ENCODE results near the gene CRACR2A.

Gene CRACR2A

GRCh38 chr12:3600039-3600720 lies 152.7 kb downstream of the CRACR2A start:
- H3K4me3 ChIP-seq (replicated peaks; ENCODE audit: insufficient read depth, low read length) = no peak overlapping the region
- DNase-seq (ENCODE audit: low read depth in 1 of 2, low spot score in 1 of 2) = no peak
- H3K27me3 ChIP-seq (ENCODE audit: insufficient read depth, poor library complexity, severe bottlenecking) = peaks cover 8% of the 10 kb centered on the region
- TF ChIP-seq SPI1 (IDR thresholded peaks at IDR 0.05; ENCODE audit: borderline replicate concordance, low read depth) (no peak), POLR2AphosphoS5 (IDR thresholded peaks at IDR 0.05; ENCODE audit: low read depth) (no peak), CTCF (IDR thresholded peaks at IDR 0.05; ENCODE audit: insufficient read depth, low read length) (no peak), REST (IDR thresholded peaks at IDR 0.05; ENCODE audit: insufficient replicate concordance, low read depth) (no peak), GABPA (IDR thresholded peaks at IDR 0.05; ENCODE audit: low read depth) (no peak)
- no peak overlapping the region for H3K27ac ChIP-seq (replicated peaks)

GRCh38 chr12:3598896-3599860 lies 153.7 kb downstream of the CRACR2A start:
- no peak for DNase-seq (ENCODE audit: low read depth in 1 of 2, low spot score in 1 of 2)
- Histone ChIP-seq H3K27me3 (ENCODE audit: insufficient read depth, poor library complexity, severe bottlenecking) (peaks cover 5% of the 10 kb centered on the region), H3K27ac (replicated peaks) (no peak overlapping the region), H3K4me3 (replicated peaks; ENCODE audit: insufficient read depth, low read length) (no peak overlapping the region)
- no peak for TF ChIP-seq SPI1 (IDR thresholded peaks at IDR 0.05; ENCODE audit: borderline replicate concordance, low read depth)
- TF ChIP-seq POLR2AphosphoS5 (IDR thresholded peaks at IDR 0.05; ENCODE audit: low read depth) = no peak
- no peak for TF ChIP-seq REST (IDR thresholded peaks at IDR 0.05; ENCODE audit: insufficient replicate concordance, low read depth)
- no peak for TF ChIP-seq GABPA (IDR thresholded peaks at IDR 0.05; ENCODE audit: low read depth)
- no peak for TF ChIP-seq CTCF (IDR thresholded peaks at IDR 0.05; ENCODE audit: insufficient read depth, low read length)

- Histone ChIP-seq H3K27me3 (ENCODE audit: insufficient read depth, poor library complexity, severe bottlenecking) (no peaks in the 10 kb centered on the region), H3K27ac (replicated peaks) (no peak overlapping the region), H3K4me3 (replicated peaks; ENCODE audit: insufficient read depth, low read length) (no peak overlapping the region)
- DNase-seq (ENCODE audit: low read depth in 1 of 2, low spot score in 1 of 2) = no peak
- no peak for TF ChIP-seq REST (IDR thresholded peaks at IDR 0.05; ENCODE audit: insufficient replicate concordance, low read depth)
- no peak for TF ChIP-seq GABPA (IDR thresholded peaks at IDR 0.05; ENCODE audit: low read depth)
- no peak for TF ChIP-seq CTCF (IDR thresholded peaks at IDR 0.05; ENCODE audit: insufficient read depth, low read length)
- TF ChIP-seq SPI1 (IDR thresholded peaks at IDR 0.05; ENCODE audit: borderline replicate concordance, low read depth) = no peak
- no peak for TF ChIP-seq POLR2AphosphoS5 (IDR thresholded peaks at IDR 0.05; ENCODE audit: low read depth)
These were observed 155.2 kb downstream of the CRACR2A start for GRCh38 chr12:3597526-3598210.
